Urinary bladder (tissue), 4 donors: ENCODE measurements around the gene CAT. TPM values are rescaled to one million over a fixed set of nuclear protein-coding genes. Genes with fewer than 3 reads are reported as not detected.

Experiments
- DNase-seq: peaks from one replicate; pipeline ENCODE4 v3.0.0-alpha.2; 2015; ENCODE audit errors: extremely low spot score
- H3K27ac ChIP-seq: one replicate; pipeline ENCODE4 v1.5.1; 2013; ENCODE audit warnings: low read depth, mild to moderate bottlenecking, moderate library complexity
- H3K36me3 ChIP-seq: one replicate; pipeline ENCODE4 v1.6.1; 2013; ENCODE audit warnings: mild to moderate bottlenecking, moderate library complexity; ENCODE audit not compliant: insufficient read depth
- H3K4me1 ChIP-seq: one replicate; pipeline ENCODE4 v1.6.1; 2013; ENCODE audit warnings: mild to moderate bottlenecking, moderate library complexity; ENCODE audit not compliant: insufficient read depth
- H3K4me3 ChIP-seq: one replicate; pipeline ENCODE4 v1.5.1; 2013; ENCODE audit warnings: low read depth, low read length
- WGBS: extraction: QIAGEN DNeasy Blood & Tissue Kit; methylation state at CpG from one replicate; pipeline ENCODE4 v1.1.7; 2013; 5-methylcytosine and 5-hydroxymethylcytosine counted together
- polyA plus RNA-seq: library from polyadenylated mRNA; stranded (reverse); fragments of 200-250 nt; gene quantifications from one replicate; pipeline ENCODE4 v1.2.3, GENCODE V29; 2013
- total RNA-seq: library from RNA; depleted of rRNA; stranded (reverse); fragments of >200 nt; gene quantifications from one replicate; pipeline ENCODE4 v1.2.3, GENCODE V29; 2014
- donor health status: healthy with polysubstance abuse.
- donor health status: healthy.

CAT gene
- total and polyA plus RNA-seq, 2 donors = 97.0 to 165 TPM

DNA sequence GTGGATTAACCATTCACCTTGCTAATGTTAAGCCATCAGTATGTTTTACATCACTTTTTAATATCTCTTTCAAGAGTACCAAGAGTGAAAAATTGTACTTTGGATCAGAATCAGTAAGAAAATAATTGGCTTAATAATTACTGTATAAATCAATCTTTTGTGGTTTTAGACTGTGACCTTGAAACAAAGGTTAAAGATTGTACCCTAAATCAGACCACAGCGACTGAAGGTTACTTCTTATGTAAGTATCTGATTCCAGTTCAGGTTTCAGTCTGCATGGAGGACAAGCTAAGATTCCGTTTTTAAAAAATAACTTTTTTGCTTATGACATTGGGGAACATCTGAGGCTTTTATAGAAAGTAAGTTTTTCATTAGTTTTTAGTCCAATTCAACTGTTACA lies 18.9 kb downstream of the CAT start:
- H3K4me1 ChIP-seq = no peaks in the 10 kb centered on the region
- H3K27ac ChIP-seq = no peak overlapping the region
- 95% methylated on average over 2 of the region's 2 CpGs for WGBS
- no peak overlapping the region for H3K4me3 ChIP-seq
- H3K36me3 ChIP-seq = peaks cover 11% of the 10 kb centered on the region
- DNase-seq = no peak

DNA sequence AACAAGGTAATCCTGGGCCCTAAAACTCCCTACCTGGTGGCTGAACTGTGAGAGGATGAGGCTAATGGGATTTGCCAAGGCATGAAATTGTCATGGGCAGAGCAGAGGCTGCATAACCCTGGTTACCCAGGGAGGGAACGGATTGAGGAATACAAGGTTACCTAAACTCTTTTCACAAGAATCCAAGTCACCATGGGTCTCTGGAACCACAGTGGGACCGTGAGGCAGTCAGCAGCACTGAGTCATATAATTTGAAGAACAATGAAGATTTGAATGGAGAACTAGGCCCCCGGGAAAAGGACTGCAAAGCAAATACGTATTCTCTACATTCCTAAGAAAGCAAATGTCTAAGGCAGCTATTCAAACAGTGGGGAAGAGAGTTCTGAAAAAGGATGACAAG lies 19.8 kb downstream of the CAT start:
- WGBS = 90% methylated on average over 4 of the region's 4 CpGs
- Histone ChIP-seq H3K4me1 (no peaks in the 10 kb centered on the region), H3K36me3 (peaks cover 13% of the 10 kb centered on the region), H3K4me3 (no peak overlapping the region), H3K27ac (no peak overlapping the region)
- DNase-seq = no peak

DNA sequence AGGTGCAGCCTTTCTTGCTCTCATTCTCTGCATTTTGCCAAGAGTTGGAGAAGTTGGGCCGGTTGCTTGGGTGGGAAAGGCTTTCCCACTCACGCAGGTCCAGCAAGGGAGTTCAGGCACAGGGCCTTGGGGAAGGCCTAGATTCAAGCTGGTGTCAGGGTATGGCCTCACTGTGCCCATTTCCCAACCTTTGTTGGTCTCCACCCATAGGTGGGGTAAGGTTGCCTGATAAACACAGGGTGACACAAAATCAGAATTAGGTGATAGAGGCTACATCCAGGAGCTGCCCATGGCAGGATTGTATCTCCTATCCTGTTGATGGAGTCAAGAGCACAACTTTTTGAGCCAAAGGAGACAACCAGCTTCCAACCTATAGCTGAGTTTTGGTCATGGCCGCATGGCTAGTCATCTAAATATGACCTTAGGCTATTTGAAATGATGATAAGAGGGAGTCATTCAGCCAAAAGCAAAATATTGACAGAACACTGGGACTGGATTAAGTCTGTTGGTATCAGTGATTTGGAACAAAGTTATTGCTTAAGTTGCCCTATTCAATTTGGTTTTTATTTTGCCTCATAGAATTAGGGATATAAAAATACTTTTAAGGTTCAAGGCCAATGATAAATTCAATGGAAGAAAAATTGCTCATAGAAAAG lies 20.9 kb downstream of the CAT start:
- Histone ChIP-seq H3K27ac (no peak overlapping the region), H3K4me3 (no peak overlapping the region), H3K36me3 (peaks cover 13% of the 10 kb centered on the region), H3K4me1 (no peaks in the 10 kb centered on the region)
- 94% methylated on average over 3 of the region's 3 CpGs for WGBS
- no peak for DNase-seq

DNA sequence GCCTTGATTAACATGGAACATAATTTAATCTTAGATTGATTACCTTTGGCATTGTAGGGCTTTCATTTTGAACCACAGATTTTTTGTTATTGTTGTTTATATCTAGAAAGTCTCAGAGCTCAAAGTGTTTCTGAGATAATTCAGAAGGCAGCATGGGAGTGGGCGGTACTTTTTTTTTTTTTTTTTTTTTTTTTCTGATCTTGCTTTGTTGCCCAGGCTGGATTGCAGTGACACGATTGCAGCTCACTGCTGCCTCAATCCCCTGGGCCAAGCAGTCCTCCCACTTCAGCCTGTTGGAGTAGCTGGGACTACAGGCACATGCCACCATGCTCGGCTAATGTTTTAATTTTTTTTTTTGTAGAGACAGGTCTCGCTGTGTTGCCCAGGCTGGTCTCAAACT lies 21.5 kb downstream of the CAT start:
- no peaks in the 10 kb centered on the region for H3K4me1 ChIP-seq
- WGBS = 77% methylated on average over 4 of the region's 4 CpGs
- no peak for DNase-seq
- no peak overlapping the region for H3K4me3 ChIP-seq
- H3K36me3 ChIP-seq = peaks cover 14% of the 10 kb centered on the region
- H3K27ac ChIP-seq = no peak overlapping the region

DNA sequence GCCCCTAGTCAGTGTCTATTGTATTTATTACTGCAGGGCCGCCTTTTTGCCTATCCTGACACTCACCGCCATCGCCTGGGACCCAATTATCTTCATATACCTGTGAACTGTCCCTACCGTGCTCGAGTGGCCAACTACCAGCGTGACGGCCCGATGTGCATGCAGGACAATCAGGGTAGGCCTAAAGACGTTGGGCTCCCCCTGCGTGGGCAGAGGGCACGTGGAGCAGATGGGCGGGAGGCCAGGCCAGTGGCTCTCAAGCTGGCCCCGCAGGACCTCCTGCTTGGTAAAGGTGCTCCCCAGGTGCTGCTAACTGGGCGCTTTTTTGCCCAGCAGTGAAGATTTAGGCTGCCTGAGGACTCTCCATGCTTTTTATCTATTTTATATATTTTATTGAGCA lies 22.5 kb downstream of the CAT start:
- H3K4me3 ChIP-seq = no peak overlapping the region
- H3K36me3 ChIP-seq = peaks cover 16% of the 10 kb centered on the region
- 95% methylated on average over 14 of the region's 14 CpGs for WGBS

DNA sequence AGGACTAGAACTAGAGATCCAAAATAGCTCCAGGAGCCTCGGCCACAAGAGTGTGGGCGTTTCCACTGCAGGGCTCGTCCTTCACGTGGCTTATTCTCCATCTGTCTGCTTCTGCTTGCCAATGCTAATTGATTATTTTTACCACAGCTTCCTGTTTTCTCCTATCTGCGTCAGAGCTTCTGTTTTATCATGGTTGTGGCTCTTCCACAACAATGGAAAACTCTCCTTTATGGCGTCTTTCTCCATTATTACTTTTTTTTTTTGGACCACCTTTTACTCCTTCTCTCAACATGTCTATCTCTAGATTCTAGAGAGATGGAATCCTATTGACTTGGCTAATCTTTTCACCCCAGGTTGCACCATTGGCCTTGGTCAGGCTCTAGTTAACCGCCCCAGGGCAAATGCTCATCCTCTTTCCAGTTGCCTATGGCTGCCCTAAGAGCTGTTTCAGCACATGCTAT lies 25.9 kb downstream of the CAT start:
- DNase-seq = no peak
- no peak overlapping the region for H3K4me3 ChIP-seq
- H3K27ac ChIP-seq = no peak overlapping the region
- 90% methylated on average over 7 of the region's 7 CpGs for WGBS
- peaks cover 19% of the 10 kb centered on the region for H3K36me3 ChIP-seq
- H3K4me1 ChIP-seq = no peaks in the 10 kb centered on the region

More for the DNA sequence above, 22.5 kb downstream of the CAT start:
- DNase-seq = no peak
- H3K4me1 ChIP-seq = no peaks in the 10 kb centered on the region
- H3K27ac ChIP-seq = no peak overlapping the region

DNA sequence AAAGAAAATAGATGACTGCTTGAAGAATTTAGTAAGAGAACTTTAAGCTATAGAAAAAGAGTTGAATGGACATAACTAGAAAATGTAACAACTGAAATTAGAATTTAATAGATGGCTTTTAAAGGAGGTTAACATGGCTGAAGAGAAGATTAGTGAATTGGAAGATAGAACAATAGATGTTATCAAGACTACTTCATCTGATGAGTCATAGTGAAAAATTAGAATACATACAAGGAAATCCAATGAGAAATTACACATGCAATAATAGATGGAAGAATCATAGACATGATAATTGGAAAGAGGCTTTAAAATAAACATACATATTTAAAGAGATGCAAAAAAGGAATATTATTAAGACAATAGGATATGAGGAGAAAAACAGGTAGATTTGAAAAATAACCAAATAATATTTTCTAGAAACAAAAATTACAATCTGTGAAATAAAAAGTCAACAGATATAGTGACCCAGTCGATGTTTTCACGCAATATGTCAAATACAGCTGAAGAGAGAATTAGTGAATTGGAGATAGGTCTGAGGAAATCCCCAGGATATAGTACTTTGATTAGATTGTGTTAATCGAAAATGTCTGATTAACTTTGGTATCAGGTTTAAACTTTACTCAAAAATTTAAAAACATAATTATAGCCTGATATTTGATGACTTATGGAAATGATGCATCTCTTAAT lies 28.2 kb downstream of the CAT start:
- no peak overlapping the region for H3K27ac ChIP-seq
- H3K4me1 ChIP-seq = no peaks in the 10 kb centered on the region
- H3K4me3 ChIP-seq = no peak overlapping the region
- peaks cover 19% of the 10 kb centered on the region for H3K36me3 ChIP-seq
- 97% methylated on average over 3 of the region's 3 CpGs for WGBS
- no peak for DNase-seq

DNA sequence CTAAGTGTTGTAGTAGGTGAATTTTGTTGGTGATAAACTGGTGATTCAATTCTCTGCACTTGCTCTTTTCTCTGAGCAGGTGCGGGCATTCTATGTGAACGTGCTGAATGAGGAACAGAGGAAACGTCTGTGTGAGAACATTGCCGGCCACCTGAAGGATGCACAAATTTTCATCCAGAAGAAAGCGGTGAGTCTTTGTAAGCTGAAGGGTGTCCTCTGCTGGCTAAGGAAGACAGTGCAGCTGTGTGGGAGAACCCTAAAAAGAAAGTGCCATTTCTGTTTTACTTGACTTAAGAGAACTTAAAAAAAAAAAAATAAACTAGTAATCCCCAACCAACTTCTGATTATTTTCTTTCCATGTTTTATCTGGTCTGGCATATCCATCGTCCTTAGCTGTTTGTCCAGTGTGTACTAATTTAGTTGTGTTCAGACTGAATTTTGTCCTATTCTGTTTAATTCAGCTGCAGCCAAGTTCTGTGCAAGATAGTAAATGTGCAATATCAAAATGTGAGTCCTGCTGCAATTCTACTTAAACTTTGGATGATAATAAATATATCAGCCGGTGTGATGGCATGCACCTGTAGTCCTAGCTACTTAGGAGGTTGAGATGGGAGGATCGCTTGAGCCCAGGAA lies 29.6 kb downstream of the CAT start:
- no peak overlapping the region for H3K4me3 ChIP-seq
- no peak overlapping the region for H3K27ac ChIP-seq
- H3K4me1 ChIP-seq = no peaks in the 10 kb centered on the region
- DNase-seq = no peak
- H3K36me3 ChIP-seq = peaks cover 17% of the 10 kb centered on the region
- WGBS = 91% methylated on average over 8 of the region's 8 CpGs

DNA sequence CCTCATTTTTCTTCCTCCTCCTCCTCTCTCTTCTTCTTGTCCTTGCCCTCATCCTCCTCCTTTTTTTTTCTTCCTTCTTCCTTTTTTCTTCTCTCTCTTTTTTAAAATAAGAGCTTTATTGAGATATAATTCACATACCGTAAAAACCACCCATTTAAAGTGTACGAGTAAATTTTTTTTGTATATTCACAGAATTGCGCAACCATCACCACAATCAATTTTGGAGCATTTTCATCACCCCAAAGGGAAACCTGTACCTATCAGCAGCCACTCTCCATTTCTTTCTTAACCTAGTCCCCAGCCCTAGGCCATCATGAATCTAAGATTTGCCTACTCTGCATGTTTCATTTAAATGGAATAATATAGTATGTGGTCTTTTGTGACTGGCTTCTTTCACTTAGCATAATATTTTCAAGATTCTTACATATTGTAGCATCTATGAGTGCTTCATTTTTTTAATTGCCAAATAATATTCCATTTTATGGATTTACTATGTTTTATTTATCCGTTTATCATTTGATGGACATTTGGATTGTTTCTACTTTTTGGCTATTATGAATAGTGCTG lies 35.0 kb downstream of the CAT start:
- Histone ChIP-seq H3K36me3 (peaks cover 2% of the 10 kb centered on the region), H3K4me1 (no peaks in the 10 kb centered on the region), H3K4me3 (no peak overlapping the region), H3K27ac (no peak overlapping the region)
- WGBS = 95% methylated on average over 4 of the region's 4 CpGs
- DNase-seq = no peak

DNA sequence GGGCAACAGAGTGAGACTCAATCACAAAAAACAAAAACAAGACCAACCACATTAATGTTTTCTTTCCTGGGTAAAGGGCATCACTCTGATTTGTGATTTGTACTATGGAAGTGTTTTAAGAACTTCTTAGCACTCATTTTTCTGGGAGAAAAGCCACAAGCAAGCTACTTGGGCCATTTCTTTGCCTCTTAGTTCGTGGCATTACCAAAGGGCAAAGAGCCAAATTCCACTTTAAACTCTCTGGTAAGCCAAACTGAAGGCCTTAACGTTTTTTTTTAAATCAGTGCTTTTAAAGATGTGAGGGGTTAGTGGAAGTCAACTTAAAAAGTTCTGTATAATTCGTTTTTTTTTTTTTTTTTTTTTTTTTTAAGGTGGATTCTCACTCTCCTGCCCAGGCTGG lies 36.9 kb downstream of the CAT start:
- Histone ChIP-seq H3K27ac (no peak overlapping the region), H3K4me1 (no peaks in the 10 kb centered on the region)
- WGBS = 38% methylated on average over 3 of the region's 3 CpGs

DNA sequence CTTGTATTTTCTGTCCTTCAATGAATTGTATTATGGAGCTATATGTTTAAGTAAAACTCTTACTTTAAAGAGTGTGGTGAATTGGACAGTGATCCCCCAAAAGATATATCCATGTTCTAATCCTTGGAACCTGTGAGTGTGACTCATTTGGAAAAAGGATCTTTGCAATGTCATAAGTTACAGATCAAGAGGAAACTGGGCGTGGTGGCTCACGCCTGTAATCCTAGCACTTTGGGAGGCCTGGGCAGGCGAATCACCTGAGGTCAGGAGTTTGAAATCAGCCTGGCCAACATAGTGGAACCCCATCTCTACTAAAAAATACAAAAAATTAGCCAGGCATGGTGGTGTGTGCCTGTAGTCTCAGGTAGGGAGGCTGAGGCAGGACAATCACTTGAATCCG lies 38.1 kb downstream of the CAT start:
- Histone ChIP-seq H3K4me1 (no peaks in the 10 kb centered on the region), H3K27ac (no peak overlapping the region), H3K4me3 (no peak overlapping the region), H3K36me3 (no peaks in the 10 kb centered on the region)
- WGBS = 91% methylated on average over 4 of the region's 4 CpGs
- no peak for DNase-seq

More for the DNA sequence above, 36.9 kb downstream of the CAT start:
- H3K4me3 ChIP-seq = no peak overlapping the region
- H3K36me3 ChIP-seq = no peaks in the 10 kb centered on the region
- DNase-seq = no peak

DNA sequence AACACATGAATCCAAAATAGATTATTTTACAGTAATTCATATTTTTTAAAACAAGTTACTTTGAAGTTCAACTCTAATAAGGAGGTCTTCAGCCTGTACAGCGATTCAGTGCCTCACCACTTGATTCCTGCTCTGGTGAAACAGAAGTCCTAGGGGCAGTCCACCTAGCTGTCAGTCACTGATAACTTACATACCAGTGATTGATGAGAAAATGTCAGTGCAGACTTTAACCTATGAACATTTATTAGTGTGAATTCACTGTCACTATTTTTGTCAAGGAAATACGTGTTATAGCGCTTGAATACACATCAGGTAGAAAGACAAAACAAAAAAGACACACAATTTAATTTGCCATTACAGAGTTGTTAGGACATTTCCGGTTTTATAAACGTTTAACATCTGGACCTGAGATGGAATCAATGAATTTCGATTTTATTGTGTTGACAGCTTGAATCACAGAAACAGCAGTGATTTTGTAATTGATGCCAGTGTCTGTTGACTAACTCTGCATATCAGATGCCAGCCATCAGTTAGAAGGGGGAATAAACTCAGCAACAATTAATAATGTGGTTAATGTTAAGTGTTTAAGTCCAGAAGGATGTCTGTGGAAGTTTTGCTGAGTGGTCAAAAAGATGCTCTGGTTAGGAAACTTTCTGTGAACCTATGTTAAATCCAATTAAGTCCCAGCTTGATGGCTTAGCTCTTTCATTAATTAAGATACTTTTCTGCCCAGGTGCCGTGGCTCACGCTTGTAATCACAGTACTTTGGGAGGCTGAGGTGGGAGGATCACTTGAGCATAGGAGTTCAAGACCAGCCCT lies 40.3 kb downstream of the CAT start:
- no peak overlapping the region for H3K27ac ChIP-seq
- H3K4me3 ChIP-seq = no peak overlapping the region
- 68% methylated on average over 8 of the region's 8 CpGs for WGBS
- H3K36me3 ChIP-seq = no peaks in the 10 kb centered on the region
- H3K4me1 ChIP-seq = no peaks in the 10 kb centered on the region
- no peak for DNase-seq

DNA sequence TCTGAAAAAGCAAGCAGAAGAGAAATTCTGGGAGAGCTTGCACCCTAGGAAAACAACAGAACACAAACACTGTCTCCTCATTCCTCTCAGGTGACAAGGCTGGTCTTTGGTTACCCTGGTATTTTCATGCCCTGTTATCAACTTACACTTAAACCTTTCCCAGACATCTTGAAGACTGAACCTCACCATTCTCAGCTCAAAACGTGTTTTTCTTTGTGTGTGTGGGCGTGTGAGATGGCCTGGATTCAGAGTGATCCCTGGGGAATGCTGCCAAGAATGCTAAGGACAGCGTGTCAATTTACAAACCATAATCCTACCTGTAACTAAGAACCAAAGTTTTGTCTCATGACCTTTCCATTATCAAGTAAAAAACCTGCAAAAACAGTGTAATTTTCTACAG lies 41.6 kb downstream of the CAT start:
- 26% methylated on average over 3 of the region's 3 CpGs for WGBS
- no peak overlapping the region for H3K27ac ChIP-seq

More for the DNA sequence above, 41.6 kb downstream of the CAT start:
- no peaks in the 10 kb centered on the region for H3K36me3 ChIP-seq
- no peaks in the 10 kb centered on the region for H3K4me1 ChIP-seq
- no peak overlapping the region for H3K4me3 ChIP-seq
- no peak for DNase-seq
